Naive thymus-derived CD8-positive, alpha-beta T cell (primary cell): ENCODE results near the gene HADH. TPM values are rescaled to one million over a fixed set of nuclear protein-coding genes. Genes with fewer than 3 reads are reported as not detected.
"Not testable (repeated sequence)": the region's sequence is repeated elsewhere in the genome, so short reads cannot be mapped to it uniquely, and the experiment has no call there.

Experiments used
- ATAC-seq, 2 donors: fragments of 150-1000 bp; cut with Tn5 transposase in 1 of 2; sonication (Bioruptor Pico), chemical (Tn5 transposase) in 1 of 2; 1 replicate in 1 of 2; 2 replicates in 1 of 2; pipeline ENCODE4 v1.10.0; 2021; ENCODE audit warnings: mild to moderate bottlenecking in 2 of 2, moderate library complexity in 2 of 2
- POLR2A ChIA-PET: fragments of 350-600 bp; sonication (Branson Sonifier 250); formaldehyde crosslinking; loops from one replicate; lab custom pipeline; 2021; ENCODE audit warnings: antibody characterized with exemption; lab: Charles Lee
- DNase-seq, 10 donors: peaks; one replicate each; pipeline versions ENCODE4 v3.0.0 to v3.0.0-alpha.2; 2020 to 2022
- H3K27ac Mint-ChIP-seq, 10 donors: one replicate each; pipeline ENCODE4 v1.8.0; 2020 to 2022; ENCODE audit warnings: mild to moderate bottlenecking in 10 of 10, mixed read lengths in 10 of 10, moderate library complexity in 4 of 10, inconsistent platforms in 1 of 10
- H3K27me3 Mint-ChIP-seq, 5 donors: one replicate each; pipeline ENCODE4 v1.8.0; 2021 to 2022; ENCODE audit warnings: mixed read lengths in 5 of 5
- H3K36me3 Mint-ChIP-seq, 3 donors: one replicate each; pipeline ENCODE4 v1.8.0; 2020 to 2022; ENCODE audit warnings: mixed read lengths in 3 of 3, mild to moderate bottlenecking in 2 of 3, inconsistent platforms in 1 of 3
- H3K4me1 Mint-ChIP-seq, 4 donors: one replicate each; pipeline ENCODE4 v1.8.0; 2021 to 2022; ENCODE audit warnings: mixed read lengths in 4 of 4
- H3K4me3 Mint-ChIP-seq, 10 donors: one replicate each; pipeline ENCODE4 v1.8.0; 2020 to 2022; ENCODE audit warnings: mild to moderate bottlenecking in 10 of 10, mixed read lengths in 10 of 10, moderate library complexity in 6 of 10, inconsistent platforms in 1 of 10
- H3K9me3 Mint-ChIP-seq, 9 donors: one replicate each; pipeline ENCODE4 v1.8.0; 2020 to 2022; ENCODE audit warnings: mixed read lengths in 9 of 9, mild to moderate bottlenecking in 3 of 9, inconsistent platforms in 1 of 9, moderate library complexity in 1 of 9
- polyA plus RNA-seq, 3 donors: library from polyadenylated mRNA; unstranded; fragments of 300-500 nt; fragmentation: Illumina TruSeq; gene quantifications; one replicate each; pipeline ENCODE4 v1.2.3, GENCODE V29; 2021
- total RNA-seq, 8 experiments: library from RNA in 2 of 8; stranded (reverse) in 2 of 8; gene quantifications; one replicate each; pipeline ENCODE4 v1.2.3 and lab custom pipeline; 2021 to 2026

The HADH gene
- total and polyA plus RNA-seq, 5 experiments from 2014 or later = 22.5 to 42.2 (median 36.0) TPM

GRCh38 chr4:108036213-108036612 is 46.5 kb downstream of the HADH start:
- Mint-ChIP-seq H3K27me3 (no peaks in the 10 kb centered on the region), H3K9me3 (peaks cover 0 to 3% (median 0%) of the 10 kb centered on the region in 9 donors), H3K4me3 (peak overlapping the region; percentile 66 to 85 (median 76)), H3K36me3 (no peaks in the 10 kb centered on the region), H3K4me1 (peaks cover 19 to 74% (median 58%) of the 10 kb centered on the region in 4 donors), H3K27ac (peak overlapping the region; percentile 90 to 100 (median 98))
- ATAC-seq (peak; percentile 95 to 99), DNase-seq (peak; percentile 44 to 93 (median 78))
- POLR2A ChIA-PET = interaction anchor here (0.5 to 2.1 kb wide), 26 partner anchors 11 to 1398 kb away, joined by 3 to 14 read pairs (median 4); partner anchors contain the start of genes LEF1, RPL34 and SEC24B

GRCh38 chr4:108037884-108038283 is 48.2 kb downstream of the HADH start:
- H3K9me3 Mint-ChIP-seq = peaks cover 0 to 1% (median 0%) of the 10 kb centered on the region in 9 donors
- DNase-seq (no peak), ATAC-seq (no peak)
- H3K4me3 Mint-ChIP-seq = peak overlapping the region in 1 of 10 donors; percentile 16
- no peaks in the 10 kb centered on the region for H3K27me3 Mint-ChIP-seq
- H3K4me1 Mint-ChIP-seq = peaks cover 18 to 66% (median 53%) of the 10 kb centered on the region in 4 donors
- peak overlapping the region in 8 of 10 donors; percentile 74 to 100 (median 98) for H3K27ac Mint-ChIP-seq
- POLR2A ChIA-PET = interaction anchor here (0.7 to 1.9 kb wide), 4 partner anchors 9 to 133 kb away, joined by 3 to 5 read pairs (median 4); no protein-coding TSS in a partner anchor
- no peaks in the 10 kb centered on the region for H3K36me3 Mint-ChIP-seq

GRCh38 chr4:108042927-108043326 is 53.2 kb downstream of the HADH start:
- peak overlapping the region; percentile 80 to 98 (median 92) for H3K27ac Mint-ChIP-seq
- peak in 1 of 2 donors; percentile 34 for ATAC-seq
- H3K36me3 Mint-ChIP-seq = peaks cover 5 to 34% (median 9%) of the 10 kb centered on the region in 3 donors
- H3K4me1 Mint-ChIP-seq = peaks cover 33 to 65% (median 50%) of the 10 kb centered on the region in 4 donors
- POLR2A ChIA-PET = interaction anchor here (0.8 to 2.5 kb wide), 10 partner anchors 9 to 126 kb away, joined by 3 to 15 read pairs (median 5); partner anchors contain the start of gene LEF1
- H3K9me3 Mint-ChIP-seq = peaks cover 0 to 1% (median 0%) of the 10 kb centered on the region in 9 donors
- no peak for DNase-seq
- H3K4me3 Mint-ChIP-seq = peak overlapping the region in 7 of 10 donors; percentile 14 to 64 (median 51)
- H3K27me3 Mint-ChIP-seq = no peaks in the 10 kb centered on the region

- Mint-ChIP-seq H3K4me3 (peak overlapping the region in 8 of 10 donors; percentile 14 to 70 (median 48)), H3K27me3 (no peaks in the 10 kb centered on the region), H3K4me1 (peaks cover 33 to 64% (median 49%) of the 10 kb centered on the region in 4 donors), H3K27ac (peak overlapping the region; percentile 80 to 98 (median 92)), H3K9me3 (peaks cover 0 to 1% (median 0%) of the 10 kb centered on the region in 9 donors), H3K36me3 (peaks cover 5 to 40% (median 13%) of the 10 kb centered on the region in 3 donors)
- ATAC-seq (peak; percentile 48 to 49), DNase-seq (no peak)
- POLR2A ChIA-PET = interaction anchor here (0.7 to 2.5 kb wide), 13 partner anchors 9 to 125 kb away, joined by 3 to 15 read pairs (median 4); partner anchors contain the start of gene LEF1
These were observed 53.8 kb downstream of the HADH start for GRCh38 chr4:108043526-108043925.

GRCh38 chr4:108044951-108045686 is 55.4 kb downstream of the HADH start:
- Mint-ChIP-seq H3K4me3 (peak overlapping the region in 5 of 10 donors; percentile 11 to 68 (median 39)), H3K9me3 (peaks cover 0 to 1% (median 0%) of the 10 kb centered on the region in 9 donors), H3K4me1 (peaks cover 48 to 70% (median 60%) of the 10 kb centered on the region in 4 donors), H3K27ac (peak overlapping the region; percentile 80 to 98 (median 94)), H3K36me3 (peaks cover 5 to 56% (median 18%) of the 10 kb centered on the region in 3 donors), H3K27me3 (no peaks in the 10 kb centered on the region)
- DNase-seq (no peak), ATAC-seq (no peak)
- POLR2A ChIA-PET = interaction anchor here (0.8 to 4.0 kb wide), 7 partner anchors 11 to 527 kb away, joined by 3 to 16 read pairs (median 4); partner anchors contain the start of gene LEF1

GRCh38 chr4:108045687-108046024 is 56.0 kb downstream of the HADH start:
- DNase-seq (peak in 7 of 10 donors; percentile 39 to 73 (median 59)), ATAC-seq (peak; percentile 56 to 71)
- Mint-ChIP-seq H3K4me1 (peaks cover 51 to 73% (median 65%) of the 10 kb centered on the region in 4 donors), H3K27ac (peak overlapping the region; percentile 80 to 98 (median 94)), H3K4me3 (peak overlapping the region in 6 of 10 donors; percentile 4 to 68 (median 37)), H3K27me3 (no peaks in the 10 kb centered on the region), H3K9me3 (no peaks in the 10 kb centered on the region), H3K36me3 (peaks cover 5 to 58% (median 18%) of the 10 kb centered on the region in 3 donors)
- POLR2A ChIA-PET = interaction anchor here (0.8 to 4.0 kb wide), 7 partner anchors 11 to 526 kb away, joined by 3 to 16 read pairs (median 4); partner anchors contain the start of gene LEF1

GRCh38 chr4:108047199-108047598 is 57.5 kb downstream of the HADH start:
- H3K4me3 Mint-ChIP-seq = peak overlapping the region in 1 of 10 donors; percentile 68
- POLR2A ChIA-PET = interaction anchor here (0.7 to 4.0 kb wide), 10 partner anchors 8 to 122 kb away, joined by 3 to 16 read pairs (median 4); partner anchors contain the start of gene LEF1
- H3K27me3 Mint-ChIP-seq = no peaks in the 10 kb centered on the region
- peaks cover 5 to 73% (median 26%) of the 10 kb centered on the region in 3 donors for H3K36me3 Mint-ChIP-seq
- ATAC-seq (no peak), DNase-seq (no peak)
- no peaks in the 10 kb centered on the region for H3K9me3 Mint-ChIP-seq
- H3K4me1 Mint-ChIP-seq = peaks cover 62 to 86% (median 79%) of the 10 kb centered on the region in 4 donors
- peak overlapping the region in 9 of 10 donors; percentile 65 to 98 (median 92) for H3K27ac Mint-ChIP-seq

- H3K4me1 Mint-ChIP-seq = peaks cover 66 to 90% (median 85%) of the 10 kb centered on the region in 4 donors
- H3K27ac Mint-ChIP-seq = peak overlapping the region; percentile 68 to 99 (median 96)
- ATAC-seq (no peak), DNase-seq (no peak)
- no peaks in the 10 kb centered on the region for H3K27me3 Mint-ChIP-seq
- peak overlapping the region in 4 of 10 donors; percentile 27 to 82 (median 39) for H3K4me3 Mint-ChIP-seq
- H3K36me3 Mint-ChIP-seq = peaks cover 5 to 82% (median 28%) of the 10 kb centered on the region in 3 donors
- POLR2A ChIA-PET = interaction anchor here (1.0 to 4.0 kb wide), 6 partner anchors 14 to 124 kb away, joined by 3 to 16 read pairs (median 4); partner anchors contain the start of gene LEF1
- no peaks in the 10 kb centered on the region for H3K9me3 Mint-ChIP-seq
These were observed 58.5 kb downstream of the HADH start for GRCh38 chr4:108048157-108048556.

- Mint-ChIP-seq H3K36me3 (peaks cover 5 to 91% (median 31%) of the 10 kb centered on the region in 3 donors), H3K4me1 (peaks cover 65 to 90% (median 85%) of the 10 kb centered on the region in 4 donors), H3K9me3 (peaks cover 0 to 2% (median 0%) of the 10 kb centered on the region in 9 donors), H3K27ac (peak overlapping the region; percentile 93 to 99 (median 98)), H3K27me3 (no peaks in the 10 kb centered on the region), H3K4me3 (peak overlapping the region; percentile 67 to 90 (median 86))
- DNase-seq (no peak), ATAC-seq (no peak)
- POLR2A ChIA-PET = interaction anchor here (1.0 kb wide), 1 partner anchor 124 kb away, joined by 5 read pairs; no protein-coding TSS in a partner anchor
These were observed 59.3 kb downstream of the HADH start for GRCh38 chr4:108048997-108049396.

GRCh38 chr4:108049406-108049805 is 59.7 kb downstream of the HADH start:
- ATAC-seq (peak; percentile 7 to 23), DNase-seq (peak in 4 of 10 donors; percentile 42 to 66 (median 64))
- Mint-ChIP-seq H3K4me3 (peak overlapping the region; percentile 67 to 90 (median 86)), H3K4me1 (peaks cover 63 to 91% (median 86%) of the 10 kb centered on the region in 4 donors), H3K27me3 (no peaks in the 10 kb centered on the region), H3K27ac (peak overlapping the region; percentile 93 to 99 (median 98)), H3K9me3 (peaks cover 0 to 2% (median 0%) of the 10 kb centered on the region in 9 donors), H3K36me3 (peaks cover 5 to 94% (median 35%) of the 10 kb centered on the region in 3 donors)
- POLR2A ChIA-PET = no interaction called here

- not testable (repeated sequence) for H3K27me3 Mint-ChIP-seq, DNase-seq, H3K9me3 Mint-ChIP-seq
- H3K4me3 Mint-ChIP-seq = peak overlapping the region; percentile 67 to 90 (median 86)
- peak overlapping the region; percentile 93 to 99 (median 98) for H3K27ac Mint-ChIP-seq
- H3K4me1 Mint-ChIP-seq = peaks cover 58 to 92% (median 85%) of the 10 kb centered on the region in 4 donors
- POLR2A ChIA-PET = interaction anchor here (0.5 to 2.1 kb wide), 8 partner anchors 9 to 114 kb away, joined by 3 to 7 read pairs (median 4); no protein-coding TSS in a partner anchor
- peak; percentile 24 to 29 for ATAC-seq
- peaks cover 5 to 95% (median 36%) of the 10 kb centered on the region in 3 donors for H3K36me3 Mint-ChIP-seq
These were observed 60.8 kb downstream of the HADH start for GRCh38 chr4:108050166-108051111.
